Fibroblast of lung (primary cell): ENCODE measurements around the gene DNER.

Source experiments
- CTCF ChIP-seq, 2 donors: IDR thresholded peaks in 1 of 2; conservative IDR thresholded peaks in 1 of 2; 1 replicate in 1 of 2; 2 replicates in 1 of 2; pipeline ENCODE4 v1.5.1; 2011 to 2012; ENCODE audit warnings: low read length in 2 of 2, control low read depth in 1 of 2, inconsistent platforms in 1 of 2, low read depth in 1 of 2, mild to moderate bottlenecking in 1 of 2
- EZH2 ChIP-seq: IDR thresholded peaks from 2 replicates; pipeline ENCODE4 v1.5.1; 2012; ENCODE audit warnings: low read length, control low read depth, mild to moderate bottlenecking; ENCODE audit errors: missing control alignments

GRCh38 chr2:229414631-229415030 lies 299.7 kb downstream of the DNER start:
- TF ChIP-seq EZH2: no peak
- no peak for TF ChIP-seq CTCF (conservative IDR thresholded peaks at IDR 0.05 in 1 of 2, IDR thresholded peaks at IDR 0.05 in 1 of 2; ENCODE audit: low read depth in 1 of 2, low read length in 2 of 2)
